Measurements from ENCODE around the gene POU6F2. TPM values are rescaled to one million over a fixed set of nuclear protein-coding genes. Genes with fewer than 3 reads are reported as not detected.

POU6F2 gene
- total and polyA plus RNA-seq, 7 donors, result 0.01 TPM; not detected in 6

- intact Hi-C loops (cut with DNase I), result no loop called here
- no peak overlapping the region for H3K4me3 ChIP-seq
- no peak for ATAC-seq
These were observed 180.7 kb downstream of the POU6F2 start for GRCh38 chr7:39158367-39158766.

DNA sequence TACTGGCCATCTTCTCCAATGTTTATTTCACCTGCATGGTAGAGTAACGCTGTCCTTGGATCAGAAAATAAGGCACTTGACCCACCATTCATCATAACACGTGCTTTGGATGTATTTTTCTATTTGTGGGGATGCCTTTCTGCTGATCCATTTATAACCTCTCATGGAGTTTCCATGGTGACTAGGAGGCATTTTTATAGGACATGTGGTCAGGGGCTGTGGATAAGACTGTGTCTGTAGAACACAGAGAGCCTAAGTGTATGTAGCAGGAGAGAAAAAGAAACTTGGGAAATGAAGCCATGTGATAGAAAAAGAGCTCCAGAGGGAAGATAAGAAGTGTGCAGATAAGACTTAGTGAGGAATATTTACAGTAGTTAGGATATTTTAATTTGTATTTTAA, 184.2 kb downstream of the POU6F2 start:
- DNase-seq (no peak), ATAC-seq (no peak)
- Histone ChIP-seq H3K36me3 (ENCODE audit: insufficient read depth in 1 of 2, low read depth in 1 of 2) (no peaks in the 10 kb centered on the region), H3K9me3 (no peaks in the 10 kb centered on the region), H3K4me3 (no peak overlapping the region), H3K27me3 (ENCODE audit: insufficient read depth in 3 of 3, low read length in 2 of 3) (no peaks in the 10 kb centered on the region), H3K4me1 (no peaks in the 10 kb centered on the region), H3K27ac (no peak overlapping the region)
- TF ChIP-seq, protein P1, sequence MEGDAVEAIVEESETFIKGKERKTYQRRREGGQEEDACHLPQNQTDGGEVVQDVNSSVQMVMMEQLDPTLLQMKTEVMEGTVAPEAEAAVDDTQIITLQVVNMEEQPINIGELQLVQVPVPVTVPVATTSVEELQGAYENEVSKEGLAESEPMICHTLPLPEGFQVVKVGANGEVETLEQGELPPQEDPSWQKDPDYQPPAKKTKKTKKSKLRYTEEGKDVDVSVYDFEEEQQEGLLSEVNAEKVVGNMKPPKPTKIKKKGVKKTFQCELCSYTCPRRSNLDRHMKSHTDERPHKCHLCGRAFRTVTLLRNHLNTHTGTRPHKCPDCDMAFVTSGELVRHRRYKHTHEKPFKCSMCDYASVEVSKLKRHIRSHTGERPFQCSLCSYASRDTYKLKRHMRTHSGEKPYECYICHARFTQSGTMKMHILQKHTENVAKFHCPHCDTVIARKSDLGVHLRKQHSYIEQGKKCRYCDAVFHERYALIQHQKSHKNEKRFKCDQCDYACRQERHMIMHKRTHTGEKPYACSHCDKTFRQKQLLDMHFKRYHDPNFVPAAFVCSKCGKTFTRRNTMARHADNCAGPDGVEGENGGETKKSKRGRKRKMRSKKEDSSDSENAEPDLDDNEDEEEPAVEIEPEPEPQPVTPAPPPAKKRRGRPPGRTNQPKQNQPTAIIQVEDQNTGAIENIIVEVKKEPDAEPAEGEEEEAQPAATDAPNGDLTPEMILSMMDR (IDR thresholded peaks at IDR 0.05), result no peak
- intact Hi-C loops (cut with DNase I), result no loop called here
- WGBS, 3 donors, result 80 to 89% (median 85%) methylated on average over 2 of the region's 2 CpGs

More at GRCh38 chr7:39158367-39158766, 180.7 kb downstream of the POU6F2 start:
- DNase-seq, result no peak
- TF ChIP-seq, protein P1 (IDR thresholded peaks at IDR 0.05), result no peak
- Histone ChIP-seq H3K27ac (no peak overlapping the region), H3K9me3 (no peaks in the 10 kb centered on the region), H3K4me1 (no peaks in the 10 kb centered on the region), H3K27me3 (ENCODE audit: insufficient read depth in 3 of 3, low read length in 2 of 3) (no peaks in the 10 kb centered on the region), H3K36me3 (ENCODE audit: insufficient read depth in 1 of 2, low read depth in 1 of 2) (no peaks in the 10 kb centered on the region)
- WGBS, 3 donors, result 85 to 95% (median 90%) methylated on average over 3 of the region's 3 CpGs

DNA sequence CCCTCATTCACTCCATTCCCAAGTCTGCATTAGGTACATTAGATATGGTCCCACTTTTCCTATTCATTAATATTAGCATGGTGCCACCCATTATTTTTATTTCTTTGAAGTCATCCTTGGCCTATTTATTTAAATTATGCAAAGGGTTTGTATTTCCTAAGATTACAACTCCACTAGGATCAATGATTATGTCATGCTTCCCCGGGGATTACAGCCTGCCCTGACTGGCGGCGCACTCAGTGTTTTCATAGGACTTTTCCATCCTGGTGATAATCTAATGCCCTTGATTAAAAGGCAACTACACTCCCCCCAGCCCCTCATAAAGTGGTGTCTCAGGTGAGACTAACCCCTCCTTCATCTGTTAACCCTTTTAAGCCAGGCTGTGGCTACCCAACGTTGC, 187.2 kb downstream of the POU6F2 start:
- TF ChIP-seq, protein P1 (IDR thresholded peaks at IDR 0.05), result no peak
- DNase-seq, result no peak
- Histone ChIP-seq H3K27me3 (ENCODE audit: insufficient read depth in 3 of 3, low read length in 2 of 3) (no peaks in the 10 kb centered on the region), H3K36me3 (ENCODE audit: insufficient read depth in 1 of 2, low read depth in 1 of 2) (no peaks in the 10 kb centered on the region), H3K9me3 (no peaks in the 10 kb centered on the region), H3K4me3 (no peak overlapping the region), H3K4me1 (no peaks in the 10 kb centered on the region), H3K27ac (no peak overlapping the region)
- no peak for ATAC-seq
- intact Hi-C loops (cut with DNase I), result no loop called here
- WGBS, 3 donors, result 63 to 71% (median 70%) methylated on average over 4 of the region's 4 CpGs

GRCh38 chr7:39168403-39169098, 190.8 kb downstream of the POU6F2 start:
- Histone ChIP-seq H3K36me3 (ENCODE audit: insufficient read depth in 1 of 2, low read depth in 1 of 2) (no peaks in the 10 kb centered on the region), H3K4me3 (no peak overlapping the region), H3K4me1 (no peaks in the 10 kb centered on the region), H3K27ac (no peak overlapping the region), H3K27me3 (ENCODE audit: insufficient read depth in 3 of 3, low read length in 2 of 3) (no peaks in the 10 kb centered on the region), H3K9me3 (no peaks in the 10 kb centered on the region)
- 42 to 52% (median 45%) methylated on average over 8 of the region's 8 CpGs for WGBS, 3 donors
- TF ChIP-seq, protein P1 (IDR thresholded peaks at IDR 0.05), result no peak
- DNase-seq (no peak), ATAC-seq (no peak)
- intact Hi-C loops (cut with DNase I), result no loop called here

GRCh38 chr7:39172137-39172536, 194.4 kb downstream of the POU6F2 start:
- TF ChIP-seq, protein P1 (IDR thresholded peaks at IDR 0.05), result no peak
- WGBS, 3 donors, result 79 to 81% (median 81%) methylated on average over 1 of the region's 1 CpG
- intact Hi-C loops (cut with DNase I), result no loop called here

More at GRCh38 chr7:39172137-39172536, 194.4 kb downstream of the POU6F2 start:
- Histone ChIP-seq H3K9me3 (no peaks in the 10 kb centered on the region), H3K27ac (no peak overlapping the region), H3K27me3 (ENCODE audit: insufficient read depth in 3 of 3, low read length in 2 of 3) (no peaks in the 10 kb centered on the region), H3K4me1 (no peaks in the 10 kb centered on the region), H3K4me3 (no peak overlapping the region), H3K36me3 (ENCODE audit: insufficient read depth in 1 of 2, low read depth in 1 of 2) (no peaks in the 10 kb centered on the region)
- DNase-seq (no peak), ATAC-seq (no peak)

Data from psoas muscle (tissue), 8 donors.